GM19351 (cell line): ENCODE measurements around the gene TP53TG3F.
"Not testable (repeated sequence)": the region's sequence is repeated elsewhere in the genome, so short reads cannot be mapped to it uniquely, and the experiment has no call there.

Source experiments
- ATAC-seq: cut with Tn5 transposase; IDR thresholded peaks from one replicate; pipeline ENCODE4 v1.9.1; 2021; ENCODE audit warnings: mild to moderate bottlenecking, moderate library complexity; ENCODE audit not compliant: unreplicated experiment

Gene TP53TG3F, protein sequence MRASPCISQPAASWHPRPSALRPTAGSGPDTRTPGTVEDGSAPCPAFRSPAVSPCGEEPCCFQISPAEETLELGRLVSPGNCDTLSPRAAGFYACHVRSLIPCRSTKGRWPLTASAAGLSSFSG

GRCh38 chr16:33459312-33459711, at the start of gene TP53TG3F:
Gene TP53TG3F (plus strand): TSS chr16:33459612. CDS start chr16:33459680, 68 bp downstream.
- ATAC-seq, result not testable (repeated sequence)

- ATAC-seq, result not testable (repeated sequence)
Measured at GRCh38 chr16:33491611-33492010, 32.2 kb downstream of the TP53TG3F start.

DNA sequence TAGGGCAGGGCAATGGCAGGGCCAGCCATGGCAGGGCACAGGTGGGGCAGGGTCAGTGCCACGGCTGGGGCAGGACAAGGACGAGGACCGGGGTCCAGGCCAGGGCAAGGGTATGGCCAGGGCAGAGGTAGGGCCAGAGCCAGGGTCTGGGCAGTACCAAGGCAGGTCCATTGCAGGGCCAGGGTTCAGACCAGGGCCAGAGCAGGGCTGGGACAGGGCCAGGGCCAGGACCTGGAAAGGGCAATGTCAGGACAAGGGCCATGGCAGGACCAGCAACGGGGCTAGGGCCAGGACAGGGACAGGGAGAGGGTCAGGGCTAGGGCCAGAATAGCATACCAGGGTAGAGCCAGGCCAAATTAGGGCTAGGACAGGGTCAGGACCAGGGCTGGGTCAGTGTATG, 47.8 kb downstream of the TP53TG3F start:
- not testable (repeated sequence) for ATAC-seq

GRCh38 chr16:33509070-33509469, 49.7 kb downstream of the TP53TG3F start:
- ATAC-seq, result not testable (repeated sequence)

DNA sequence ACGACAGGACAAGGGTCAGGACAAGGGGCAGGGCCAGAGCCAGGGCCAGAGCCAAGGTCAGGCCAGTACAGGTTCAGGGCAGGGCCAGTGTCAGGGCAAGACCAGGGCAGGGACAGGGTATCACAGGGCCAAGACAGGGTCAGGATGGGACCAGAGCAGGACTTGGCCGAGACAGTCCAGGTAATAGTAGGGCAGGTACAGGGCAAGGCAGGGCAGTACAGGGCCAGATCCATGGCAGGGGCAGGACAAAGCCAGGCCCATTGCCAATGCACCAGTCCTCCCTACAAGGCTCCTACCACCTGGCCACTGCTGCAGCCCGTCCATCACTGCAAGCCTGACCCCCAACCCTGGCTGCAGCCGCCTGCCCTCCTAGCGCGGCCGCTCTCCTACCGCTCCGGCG, 50.5 kb downstream of the TP53TG3F start:
- not testable (repeated sequence) for ATAC-seq
